A549 (cell line): Measurements from ENCODE around the gene PPP2R2C. TPM values are rescaled to one million over a fixed set of nuclear protein-coding genes. Genes with fewer than 3 reads are reported as not detected.

Experiments
- ATAC-seq, 2 experiments: fragments of 200-7000 bp in 1 of 2; fragments of >200 bp in 1 of 2; cut with Nextera tagmentation in 1 of 2; cut with Tn5 transposase in 1 of 2; 3 replicates each; pipeline versions ENCODE4 v1.8.0 to v1.9.1; 2018 to 2020; ENCODE audit warnings: mild to moderate bottlenecking in 1 of 2, moderate library complexity in 1 of 2
- CTCF ChIA-PET: fragments of 300-600 bp; sonication (Branson Sonifier 250); formaldehyde crosslinking; extraction: SDS; loops from one replicate; lab custom pipeline; 2021; ENCODE audit warnings: antibody characterized with exemption, inconsistent platforms; lab: Yijun Ruan, JAX
- POLR2A ChIA-PET: fragments of 350-600 bp; formaldehyde crosslinking; extraction: SDS; loops from one replicate; lab custom pipeline; 2021; ENCODE audit warnings: antibody characterized with exemption, inconsistent platforms; lab: Yijun Ruan, JAX
- DNase-seq, 2 experiments: peaks; one replicate each; pipeline versions ENCODE4 v3.0.0 to v3.0.0-alpha.2; 2011 to 2016; ENCODE audit warnings: low read depth in 1 of 2, low spot score in 1 of 2
- FAIRE-seq: peaks from 2 replicates; lab custom pipeline; 2011; peaks lifted over from hg19 to GRCh38; lab: Jason Lieb, UNC
- H3K27ac ChIP-seq, 2 experiments: fragments of >200 bp; sonication (Bioruptor Twin); formaldehyde crosslinking; 3 replicates each; pipeline ENCODE4 v1.5.1; 2016 to 2017
- H3K4me1 ChIP-seq: fragments of >200 bp; sonication (Bioruptor Twin); formaldehyde crosslinking; 3 replicates; pipeline ENCODE4 v1.6.1; 2016
- H3K4me2 ChIP-seq: fragments of >200 bp; sonication (Bioruptor Twin); formaldehyde crosslinking; 3 replicates; pipeline ENCODE4 v1.6.1; 2016
- H3K4me3 ChIP-seq: fragments of >200 bp; sonication (Bioruptor Twin); formaldehyde crosslinking; 3 replicates; pipeline ENCODE4 v1.5.1; 2016
- H3K9me3 ChIP-seq: fragments of >200 bp; sonication (Bioruptor Twin); formaldehyde crosslinking; 3 replicates; pipeline ENCODE4 v1.6.1; 2016
- ATOH8 ChIP-seq: fragments of 250-450 bp; sonication (Bioruptor Pico); IDR thresholded peaks from 2 replicates; pipeline ENCODE4 v1.5.0; 2020; ENCODE audit warnings: low read depth, mild to moderate bottlenecking, moderate library complexity
- BHLHE40 ChIP-seq: IDR thresholded peaks from 2 replicates; pipeline ENCODE4 v1.6.1; 2012; ENCODE audit warnings: low read depth, low read length, inconsistent platforms
- EHF ChIP-seq: fragments of 250-450 bp; sonication (Bioruptor Pico); IDR thresholded peaks from 2 replicates; pipeline ENCODE4 v1.5.0; 2020; ENCODE audit warnings: mild to moderate bottlenecking
- ELK1 ChIP-seq: fragments of 150-350 bp; IDR thresholded peaks from 2 replicates; pipeline ENCODE4 v1.6.1; 2014; ENCODE audit warnings: low read depth, mild to moderate bottlenecking, low read length
- HEYL ChIP-seq: fragments of 250-450 bp; sonication (Bioruptor Pico); IDR thresholded peaks from 2 replicates; pipeline ENCODE4 v1.8.0; 2021; ENCODE audit warnings: mild to moderate bottlenecking, moderate library complexity
- HOXA7 ChIP-seq: fragments of 250-450 bp; sonication (Bioruptor Pico); IDR thresholded peaks from 2 replicates; pipeline ENCODE4 v1.5.0; 2020; ENCODE audit warnings: mild to moderate bottlenecking, moderate library complexity
- JUNB ChIP-seq: fragments of >200 bp; sonication (Bioruptor Twin); formaldehyde crosslinking; IDR thresholded peaks from 2 replicates; pipeline ENCODE4 v1.6.1; 2016
- MAX ChIP-seq: IDR thresholded peaks from 2 replicates; pipeline ENCODE4 v1.6.1; 2012
- MYC ChIP-seq: IDR thresholded peaks from 2 replicates; pipeline ENCODE4 v1.6.1; 2012; ENCODE audit warnings: mild to moderate bottlenecking, inconsistent platforms, low read length, improper control_type of control experiment, borderline replicate concordance
- NR3C1 ChIP-seq: fragments of >200 bp; sonication (Bioruptor Twin); formaldehyde crosslinking; IDR thresholded peaks from 3 replicates; pipeline ENCODE4 v1.6.1; 2017
- PBX3 ChIP-seq: IDR thresholded peaks from 2 replicates; pipeline ENCODE4 v1.6.1; 2012
- POLR2AphosphoS2 ChIP-seq: conservative IDR thresholded peaks from 2 replicates; pipeline ENCODE4 v1.6.1; 2012; ENCODE audit warnings: low read length, improper control_type of control experiment, inconsistent platforms
- RARB ChIP-seq: fragments of 250-450 bp; sonication (Bioruptor Pico); IDR thresholded peaks from 2 replicates; pipeline ENCODE4 v1.8.0; 2021; ENCODE audit warnings: mild to moderate bottlenecking, moderate library complexity
- SMC3 ChIP-seq: fragments of >200 bp; sonication (Bioruptor Twin); formaldehyde crosslinking; IDR thresholded peaks from 3 replicates; pipeline ENCODE4 v1.6.1; 2018; ENCODE audit warnings: inconsistent platforms
- ZNF302 ChIP-seq: fragments of 250-450 bp; sonication (Bioruptor Pico); IDR thresholded peaks from 2 replicates; pipeline ENCODE4 v1.9.0; 2021; ENCODE audit warnings: inconsistent platforms, mild to moderate bottlenecking, moderate library complexity
- WGBS: methylation state at CpG from one replicate; pipeline ENCODE4 v1.1.6; 2017; ENCODE audit errors: missing lambda C conversion rate; 5-methylcytosine and 5-hydroxymethylcytosine counted together
- polyA plus RNA-seq, 4 experiments: library from polyadenylated mRNA; depleted of rRNA in 3 of 4; stranded (reverse); fragments of >200 nt; fragmentation: RNase III in 1 of 4; extraction: RNeasy Plus Mini Kit Qiagen cat#74134 plus additional on column Dnase treatment in 1 of 4; gene quantifications; 2 replicates in 3 of 4; 3 replicates in 1 of 4; pipeline ENCODE4 v1.2.3, GENCODE V29; 2011 to 2017
- TF ChIP-seq, protein P1 (sequence below): fragments of >200 bp; sonication (Bioruptor Twin); formaldehyde crosslinking; IDR thresholded peaks from 3 replicates; pipeline ENCODE4 v1.6.1; 2016

Gene PPP2R2C
- polyA plus RNA-seq, 2 of the 4 experiments (the other 2 are of a cell fraction), result 23.9 to 29.4 TPM

DNA sequence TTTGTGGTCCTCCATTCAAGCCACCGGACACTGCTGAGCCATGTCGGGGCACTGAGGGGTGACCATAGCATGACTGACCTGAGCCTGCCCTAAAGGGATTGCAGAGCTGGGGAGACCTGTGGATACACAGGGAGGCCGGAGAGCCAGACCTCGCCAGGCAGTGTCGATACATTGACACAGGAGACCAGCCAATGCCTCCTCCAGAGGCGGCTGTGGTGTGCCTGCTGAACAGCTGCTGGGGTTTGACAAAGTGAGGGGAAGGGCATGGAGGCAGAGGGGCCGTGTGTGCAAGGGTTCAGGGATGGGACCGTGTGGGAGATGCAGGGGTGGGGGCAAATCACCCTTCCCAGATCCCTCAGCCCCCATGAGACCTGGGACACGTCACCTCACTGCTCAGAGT lies 48.0 kb downstream of the PPP2R2C start:
- no peak overlapping the region for H3K4me2 ChIP-seq
- no peaks in the 10 kb centered on the region for H3K9me3 ChIP-seq
- H3K4me1 ChIP-seq, result 0 out of 3 replicates have a peak, but pooled peaks cover 5% of the 10 kb centered on the region
- DNase-seq (no peak), FAIRE-seq (no peak), ATAC-seq (no peak)
- ChIA-PET CTCF (interaction anchor here (1.2 kb wide), 1 partner anchor 14 kb away, joined by 3 read pairs; no protein-coding TSS in a partner anchor), POLR2A (no interaction called here)
- H3K27ac ChIP-seq, result no peak overlapping the region
- 83% methylated on average over 4 of the region's 9 CpGs for WGBS
- H3K4me3 ChIP-seq, result no peak overlapping the region
- no peak for TF ChIP-seq ZNF302 (CRISPR knock-in tag)
- no peak for TF ChIP-seq ELK1
- no peak for TF ChIP-seq MAX
- TF ChIP-seq, protein P1, sequence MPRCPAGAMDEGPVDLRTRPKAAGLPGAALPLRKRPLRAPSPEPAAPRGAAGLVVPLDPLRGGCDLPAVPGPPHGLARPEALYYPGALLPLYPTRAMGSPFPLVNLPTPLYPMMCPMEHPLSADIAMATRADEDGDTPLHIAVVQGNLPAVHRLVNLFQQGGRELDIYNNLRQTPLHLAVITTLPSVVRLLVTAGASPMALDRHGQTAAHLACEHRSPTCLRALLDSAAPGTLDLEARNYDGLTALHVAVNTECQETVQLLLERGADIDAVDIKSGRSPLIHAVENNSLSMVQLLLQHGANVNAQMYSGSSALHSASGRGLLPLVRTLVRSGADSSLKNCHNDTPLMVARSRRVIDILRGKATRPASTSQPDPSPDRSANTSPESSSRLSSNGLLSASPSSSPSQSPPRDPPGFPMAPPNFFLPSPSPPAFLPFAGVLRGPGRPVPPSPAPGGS, result no peak
- TF ChIP-seq JUNB, result no peak
- TF ChIP-seq RARB (CRISPR knock-in tag), result no peak
- no peak for TF ChIP-seq NR3C1

DNA sequence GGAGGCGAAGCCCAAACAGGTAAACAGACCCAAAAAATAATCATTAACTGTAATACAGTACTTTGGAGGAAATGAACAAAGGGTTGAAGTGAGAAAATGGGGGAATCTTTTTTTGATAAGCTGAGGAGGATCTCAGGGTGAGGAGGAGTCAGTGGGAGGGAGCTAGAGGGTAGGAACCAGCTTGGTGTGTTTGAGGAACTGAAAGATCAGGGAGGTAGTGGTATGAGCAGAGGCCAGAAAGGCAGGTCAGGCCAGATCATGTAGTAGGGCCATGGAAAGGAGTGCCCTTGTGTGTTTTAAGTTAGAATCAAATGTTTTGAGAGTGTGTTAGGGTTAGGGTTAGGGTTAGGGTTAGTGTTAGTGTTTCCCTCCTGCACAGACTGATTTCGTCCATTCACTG lies 48.8 kb downstream of the PPP2R2C start:
- 96% methylated on average over 2 of the region's 2 CpGs for WGBS
- CTCF ChIA-PET, result no interaction called here
- POLR2A ChIA-PET, result no interaction called here
- H3K27ac ChIP-seq, result no peak overlapping the region
- no peak for FAIRE-seq
- TF ChIP-seq MYC, result no peak
- no peak for TF ChIP-seq POLR2AphosphoS2
- no peak for TF ChIP-seq ELK1
- TF ChIP-seq BHLHE40, result no peak
- TF ChIP-seq, protein P1, result no peak
- no peak for TF ChIP-seq EHF (CRISPR knock-in tag)
- TF ChIP-seq PBX3, result no peak
- TF ChIP-seq HOXA7 (CRISPR knock-in tag), result no peak
- no peak for TF ChIP-seq ATOH8 (CRISPR knock-in tag)
- no peak for TF ChIP-seq SMC3
- TF ChIP-seq, all 56 proteins: peak for 0
- Histone ChIP-seq H3K4me1 (0 out of 3 replicates have a peak, but pooled peaks cover 5% of the 10 kb centered on the region), H3K4me2 (no peak overlapping the region), H3K4me3 (no peak overlapping the region), H3K9me3 (no peaks in the 10 kb centered on the region)
- no peak for ATAC-seq
- DNase-seq, result no peak

- Histone ChIP-seq H3K9me3 (no peaks in the 10 kb centered on the region), H3K4me3 (no peak overlapping the region), H3K4me1 (0 out of 3 replicates have a peak, but pooled peaks cover 5% of the 10 kb centered on the region), H3K27ac (no peak overlapping the region), H3K4me2 (no peak overlapping the region)
- FAIRE-seq (no peak), ATAC-seq (no peak), DNase-seq (no peak)
- ChIA-PET POLR2A (no interaction called here), CTCF (interaction anchor here (1.5 kb wide), 1 partner anchor 66 kb away, joined by 3 read pairs; no protein-coding TSS in a partner anchor)
- TF ChIP-seq NR3C1, result no peak
- no peak for TF ChIP-seq HEYL (CRISPR knock-in tag)
- no peak for TF ChIP-seq ZNF302 (CRISPR knock-in tag)
- TF ChIP-seq BHLHE40, result no peak
- 100% methylated on average over 3 of the region's 3 CpGs for whole genome bisulfite sequencing
Measured at GRCh38 chr4:6422866-6423265, 49.5 kb downstream of the PPP2R2C start.
